NCI-H2029 treated with DMSO at 0.1 percent for 48 hours (cell line): ENCODE results near the gene FAM237A.

Experiments used
- DNase-seq: peaks from one replicate; lab custom pipeline; 2025; lab: John Stamatoyannopoulos, UW

FAM237A gene

GRCh38 chr2:206642075-206643025 is at the start of gene FAM237A:
Gene FAM237A, plus strand, starts transcription at chr2:206642487. Its CDS starts 1,750 bp downstream, at chr2:206644237.
- DNase-seq = no peak

DNA sequence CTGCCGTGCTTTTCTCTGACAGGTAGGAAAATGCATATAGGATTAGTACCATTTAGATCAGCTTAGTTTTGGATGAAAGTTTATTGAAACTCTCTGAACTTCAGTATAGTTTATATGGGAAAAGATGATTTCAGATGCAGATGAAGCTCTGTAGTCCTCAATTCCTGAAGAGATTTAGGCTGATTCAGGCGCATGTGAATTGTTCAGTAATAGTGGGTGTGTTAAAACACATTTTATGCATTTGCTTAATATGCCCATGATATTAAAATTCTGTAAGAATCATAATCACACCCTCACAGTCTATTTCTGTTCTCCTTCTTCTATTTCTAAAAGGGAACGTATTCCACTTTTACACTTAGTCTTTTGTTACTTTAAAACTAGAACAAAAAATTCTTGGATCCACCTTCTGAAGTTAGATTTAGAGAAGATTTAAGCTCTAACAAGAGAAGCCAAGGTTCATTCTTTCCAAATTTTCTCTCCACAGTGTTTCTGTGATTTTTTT is 44.5 kb upstream of the FAM237A start:
- no peak for DNase-seq

- no peak for DNase-seq
Measured at GRCh38 chr2:206603243-206603642, 39.0 kb upstream of the FAM237A start.

DNA sequence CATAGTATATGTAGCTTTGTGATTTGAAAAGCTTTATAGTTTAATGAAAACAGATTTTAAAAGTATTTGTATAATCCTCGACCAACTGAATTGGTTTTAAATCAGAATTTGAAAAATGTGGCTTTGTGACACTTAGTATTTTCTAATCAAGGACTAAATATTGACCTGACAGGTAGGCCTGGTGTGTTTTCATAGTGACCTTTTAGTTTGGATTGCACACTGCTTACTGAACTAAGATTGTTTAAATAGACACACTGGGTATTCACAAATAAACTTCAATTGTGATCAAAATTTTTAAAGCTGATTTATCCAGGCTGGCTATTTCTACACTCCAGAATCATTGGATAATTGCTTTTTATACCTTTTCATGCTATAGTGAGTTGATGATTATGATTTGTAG is 31.8 kb upstream of the FAM237A start:
- no peak for DNase-seq

GRCh38 chr2:206611191-206611590 is 31.1 kb upstream of the FAM237A start:
- no peak for DNase-seq

DNA sequence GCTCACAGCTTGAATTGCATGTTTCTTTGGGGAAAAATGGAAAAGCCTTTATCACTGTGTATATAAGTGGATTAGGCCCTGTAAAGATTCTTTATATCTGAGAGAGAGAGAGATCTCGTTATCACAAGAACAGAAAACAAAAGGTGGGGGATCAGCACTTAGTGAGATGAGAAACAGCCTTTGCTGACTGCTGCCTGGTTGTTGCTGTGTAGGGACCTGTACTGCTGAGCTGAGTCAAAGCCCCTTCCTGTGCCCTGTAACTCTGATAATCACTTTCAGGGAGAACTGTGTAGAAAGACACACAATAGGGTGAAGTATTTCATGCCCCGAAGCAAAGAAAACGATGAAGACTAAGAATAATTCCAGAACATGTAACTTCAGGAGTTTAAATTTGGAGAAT is 30.6 kb upstream of the FAM237A start:
- no peak for DNase-seq

DNA sequence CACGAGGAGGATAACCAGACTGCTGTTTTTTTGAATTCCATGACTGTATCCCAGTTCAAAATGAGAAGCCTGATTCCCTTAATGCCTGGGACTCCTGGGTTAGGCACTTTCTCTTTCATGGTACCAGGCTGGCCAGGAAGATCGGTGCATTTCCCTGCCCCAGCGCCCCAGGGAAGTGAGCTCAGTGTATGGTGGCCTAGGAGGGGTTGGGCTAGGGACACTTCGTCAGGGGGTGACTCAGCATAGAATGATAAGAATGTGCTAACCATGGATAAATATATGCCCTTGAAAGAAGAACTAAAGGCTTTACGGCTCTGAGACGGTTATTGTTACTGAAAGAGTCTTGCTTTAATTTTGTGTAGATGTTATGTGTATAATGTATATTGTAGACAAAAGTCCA is 27.5 kb upstream of the FAM237A start:
- no peak for DNase-seq

DNA sequence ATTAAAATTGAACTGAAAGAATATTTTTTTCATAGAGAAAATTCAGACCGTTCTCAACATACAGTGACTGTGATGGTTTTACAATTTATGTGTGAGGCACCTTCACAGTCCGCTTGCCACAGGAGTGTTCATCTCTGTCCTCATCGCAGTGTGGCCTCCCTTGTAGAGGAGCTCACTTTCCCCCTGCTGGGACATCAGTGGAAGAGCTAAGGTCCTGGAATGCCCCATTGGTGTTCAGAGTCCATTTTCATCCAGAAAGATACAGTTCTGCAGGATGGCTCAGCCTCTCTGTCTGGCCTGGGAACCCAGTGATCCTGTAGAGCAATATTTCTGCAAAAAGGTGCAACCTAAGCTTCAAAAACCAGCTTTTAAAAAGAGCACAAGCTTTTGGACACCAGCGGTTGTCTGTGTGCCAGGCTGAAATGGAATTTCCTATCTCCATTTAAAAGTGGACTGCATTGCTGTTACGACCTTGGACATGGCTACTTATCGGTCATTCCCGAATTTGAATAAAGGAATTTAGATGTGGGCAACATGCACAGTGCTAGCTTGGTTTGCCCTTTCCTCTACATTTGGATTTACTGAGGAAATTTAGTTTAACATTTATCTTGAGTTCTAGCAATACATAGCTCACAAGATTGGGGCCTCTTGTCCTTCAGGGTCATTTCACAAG is 26.7 kb upstream of the FAM237A start:
- DNase-seq = no peak

DNA sequence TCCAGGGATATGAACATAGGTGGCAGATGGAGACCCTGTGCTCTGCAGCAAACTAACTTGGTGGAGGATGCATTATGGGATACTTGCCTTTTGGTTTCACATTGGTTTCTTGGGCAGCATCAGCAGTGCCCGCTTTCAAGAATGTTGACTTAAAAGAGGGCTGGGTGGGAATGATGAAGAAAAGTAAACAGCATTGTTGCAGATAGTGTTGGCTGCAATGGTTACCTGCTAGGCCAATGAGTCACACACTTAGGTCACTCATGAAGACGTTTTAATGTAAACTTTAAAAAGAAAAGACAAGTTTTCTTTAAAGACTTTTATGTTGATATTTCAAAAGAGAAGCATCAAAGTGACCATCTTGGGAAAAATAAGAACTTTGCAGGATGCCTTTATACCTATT is 26.1 kb upstream of the FAM237A start:
- no peak for DNase-seq

GRCh38 chr2:206619011-206619410 is 23.3 kb upstream of the FAM237A start:
- no peak for DNase-seq

- DNase-seq = no peak
Measured at GRCh38 chr2:206626108-206626507, 16.2 kb upstream of the FAM237A start.

- DNase-seq = no peak
Measured at GRCh38 chr2:206627632-206628031, 14.7 kb upstream of the FAM237A start.

- DNase-seq = no peak
Measured at GRCh38 chr2:206631340-206631739, 10.9 kb upstream of the FAM237A start.

DNA sequence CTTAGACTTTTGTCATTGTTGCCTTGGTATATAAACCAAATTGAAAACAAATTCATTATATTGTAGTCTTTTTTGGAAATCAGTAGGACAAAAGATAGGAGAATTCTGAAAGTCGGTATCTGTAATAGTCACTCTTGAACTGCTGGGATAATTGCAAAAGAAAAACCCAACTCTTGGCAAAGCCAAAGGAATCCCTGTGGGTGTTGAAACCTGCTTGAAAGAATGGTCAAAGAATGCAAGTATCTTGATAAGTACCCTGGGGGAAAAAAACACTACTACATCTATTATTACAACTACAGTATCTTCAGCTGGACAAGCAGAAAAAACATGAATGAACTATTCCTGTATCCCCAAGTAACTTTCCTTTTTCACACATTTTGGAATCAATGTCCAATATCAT is 7.3 kb upstream of the FAM237A start:
- no peak for DNase-seq

- DNase-seq = no peak
Measured at GRCh38 chr2:206639636-206640035, 2.7 kb upstream of the FAM237A start.

- no peak for DNase-seq
Measured at GRCh38 chr2:206641226-206641625, 1.1 kb upstream of the FAM237A start.

DNA sequence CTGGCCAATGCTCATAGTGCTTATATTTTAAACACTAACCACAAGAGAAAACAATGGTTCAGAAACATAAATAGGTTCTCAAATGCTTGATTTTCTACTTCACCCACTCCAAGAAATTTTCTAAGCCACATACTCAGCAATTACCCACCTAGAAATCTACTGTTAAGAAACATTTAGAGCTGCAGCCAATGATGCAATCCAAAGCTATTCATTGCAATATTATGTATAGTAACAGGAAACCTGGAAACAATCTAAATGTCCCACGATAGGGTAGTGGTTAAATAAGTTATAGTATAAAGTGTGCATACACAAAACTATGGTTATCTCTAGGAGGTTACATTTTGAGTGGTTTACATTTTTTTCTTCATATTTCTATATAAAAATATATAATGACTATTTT is 5.7 kb downstream of the FAM237A start:
- no peak for DNase-seq

DNA sequence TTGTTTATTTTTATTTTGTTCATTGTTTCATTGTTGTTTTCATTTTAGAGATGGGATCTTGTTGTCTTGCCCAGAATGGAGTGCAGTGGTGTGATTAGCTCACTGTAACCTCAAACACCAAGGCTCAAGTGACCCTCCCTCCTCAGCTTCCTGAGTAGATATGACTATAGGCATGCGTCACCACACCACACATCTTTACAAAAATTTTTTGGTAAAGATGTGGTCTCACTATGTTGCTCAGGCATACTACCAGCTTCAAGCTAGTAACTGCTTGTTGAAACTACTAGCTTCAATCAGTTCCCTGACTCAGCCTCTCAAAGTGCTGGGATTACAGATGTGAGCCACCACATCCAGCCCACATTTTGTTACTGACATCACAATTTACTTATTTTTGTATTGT is 14.8 kb downstream of the FAM237A start:
- no peak for DNase-seq

GRCh38 chr2:206665251-206665650 is 23.0 kb downstream of the FAM237A start:
- no peak for DNase-seq

- no peak for DNase-seq
Measured at GRCh38 chr2:206670531-206671319, 28.4 kb downstream of the FAM237A start.

DNA sequence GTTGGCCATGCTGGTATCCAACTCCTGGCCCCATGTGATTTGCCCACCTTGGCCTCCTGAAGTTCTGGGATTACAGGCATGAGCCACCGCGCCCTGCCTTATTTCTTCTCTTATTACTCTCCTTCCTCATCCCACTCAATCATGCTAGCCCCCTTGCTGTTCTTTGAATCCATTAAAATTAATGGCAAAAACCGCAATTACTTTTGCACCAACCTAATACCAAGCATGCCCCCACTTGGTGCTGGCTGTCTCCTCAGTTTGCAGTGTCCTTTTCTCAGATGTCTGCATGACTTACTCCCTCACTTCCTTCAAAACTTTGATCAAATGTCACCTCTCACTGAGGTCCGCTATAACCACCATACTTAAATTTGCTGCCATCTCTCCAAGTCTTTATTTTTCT is 41.3 kb downstream of the FAM237A start:
- DNase-seq = no peak

DNA sequence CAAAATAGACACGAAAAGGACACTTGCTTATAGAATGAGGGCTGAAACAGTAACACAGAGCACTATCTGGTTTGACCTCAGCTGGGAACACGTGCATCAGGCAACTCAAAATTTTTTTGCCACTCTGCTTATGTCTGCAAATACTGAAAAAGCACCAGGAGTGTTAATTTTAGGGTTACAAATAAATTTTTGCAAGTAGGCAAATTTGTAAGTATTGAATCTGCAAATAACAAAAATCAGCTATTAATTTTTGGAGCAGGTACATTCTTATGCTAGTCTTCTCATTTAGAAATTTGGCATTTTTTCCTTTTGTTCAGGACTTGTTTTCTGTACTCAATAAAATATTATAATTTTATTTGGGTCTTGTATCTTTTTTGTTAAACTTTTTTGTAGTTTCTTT is 46.2 kb downstream of the FAM237A start:
- DNase-seq = no peak
